ENCODE data around the gene ARPC2. TPM values are rescaled to one million over a fixed set of nuclear protein-coding genes. Genes with fewer than 3 reads are reported as not detected.

The ARPC2 gene
- total and polyA plus RNA-seq, 10 donors: 262 to 554 (median 374) TPM

DNA sequence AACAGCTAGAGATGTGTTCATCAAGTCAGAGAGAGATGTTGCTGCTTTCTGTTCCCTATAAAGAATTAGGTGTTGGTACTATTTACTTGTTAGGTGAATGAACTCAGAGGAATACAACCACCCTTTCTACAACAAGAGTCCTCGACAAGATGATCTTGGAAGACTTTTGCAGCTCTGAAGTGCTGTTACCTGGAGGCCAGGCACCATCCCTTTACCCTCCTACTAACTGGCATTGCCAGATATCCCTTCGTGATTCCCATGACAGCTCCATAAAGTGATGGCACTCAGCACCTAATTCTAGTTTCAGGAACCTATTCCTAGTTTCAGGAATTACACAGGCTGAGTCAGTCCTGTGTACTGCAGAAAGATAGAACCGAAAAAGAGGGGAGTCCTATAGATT lies 9.9 kb downstream of the ARPC2 start:
- peak overlapping the region in 3 of 8 donors; percentile 17 to 31 (median 29) for H3K27ac ChIP-seq
- no peak for DNase-seq
- H3K4me3 ChIP-seq: no peak overlapping the region
- peaks cover 41 to 100% (median 92%) of the 10 kb centered on the region in 6 donors for H3K4me1 ChIP-seq
- WGBS, 5 donors: 84 to 98% (median 87%) methylated on average over 3 of the region's 3 CpGs
- H3K9me3 ChIP-seq: no peaks in the 10 kb centered on the region
- H3K27me3 ChIP-seq (replicated peaks in 1 of 7): no peaks in the 10 kb centered on the region
- no peak for TF ChIP-seq POLR2A (IDR thresholded peaks at IDR 0.05)
- TF ChIP-seq, protein P1, sequence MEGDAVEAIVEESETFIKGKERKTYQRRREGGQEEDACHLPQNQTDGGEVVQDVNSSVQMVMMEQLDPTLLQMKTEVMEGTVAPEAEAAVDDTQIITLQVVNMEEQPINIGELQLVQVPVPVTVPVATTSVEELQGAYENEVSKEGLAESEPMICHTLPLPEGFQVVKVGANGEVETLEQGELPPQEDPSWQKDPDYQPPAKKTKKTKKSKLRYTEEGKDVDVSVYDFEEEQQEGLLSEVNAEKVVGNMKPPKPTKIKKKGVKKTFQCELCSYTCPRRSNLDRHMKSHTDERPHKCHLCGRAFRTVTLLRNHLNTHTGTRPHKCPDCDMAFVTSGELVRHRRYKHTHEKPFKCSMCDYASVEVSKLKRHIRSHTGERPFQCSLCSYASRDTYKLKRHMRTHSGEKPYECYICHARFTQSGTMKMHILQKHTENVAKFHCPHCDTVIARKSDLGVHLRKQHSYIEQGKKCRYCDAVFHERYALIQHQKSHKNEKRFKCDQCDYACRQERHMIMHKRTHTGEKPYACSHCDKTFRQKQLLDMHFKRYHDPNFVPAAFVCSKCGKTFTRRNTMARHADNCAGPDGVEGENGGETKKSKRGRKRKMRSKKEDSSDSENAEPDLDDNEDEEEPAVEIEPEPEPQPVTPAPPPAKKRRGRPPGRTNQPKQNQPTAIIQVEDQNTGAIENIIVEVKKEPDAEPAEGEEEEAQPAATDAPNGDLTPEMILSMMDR (IDR thresholded peaks at IDR 0.05 in 8 of 11, conservative IDR thresholded peaks at IDR 0.05 in 3 of 11): no peak
- no peak for TF ChIP-seq POLR2AphosphoS5 (IDR thresholded peaks at IDR 0.05)
- H3K36me3 ChIP-seq: peaks cover 0 to 97% (median 75%) of the 10 kb centered on the region in 6 donors
- intact Hi-C loops (cut with DNase I; ENCODE audit: low total_unique reads): no loop called here

DNA sequence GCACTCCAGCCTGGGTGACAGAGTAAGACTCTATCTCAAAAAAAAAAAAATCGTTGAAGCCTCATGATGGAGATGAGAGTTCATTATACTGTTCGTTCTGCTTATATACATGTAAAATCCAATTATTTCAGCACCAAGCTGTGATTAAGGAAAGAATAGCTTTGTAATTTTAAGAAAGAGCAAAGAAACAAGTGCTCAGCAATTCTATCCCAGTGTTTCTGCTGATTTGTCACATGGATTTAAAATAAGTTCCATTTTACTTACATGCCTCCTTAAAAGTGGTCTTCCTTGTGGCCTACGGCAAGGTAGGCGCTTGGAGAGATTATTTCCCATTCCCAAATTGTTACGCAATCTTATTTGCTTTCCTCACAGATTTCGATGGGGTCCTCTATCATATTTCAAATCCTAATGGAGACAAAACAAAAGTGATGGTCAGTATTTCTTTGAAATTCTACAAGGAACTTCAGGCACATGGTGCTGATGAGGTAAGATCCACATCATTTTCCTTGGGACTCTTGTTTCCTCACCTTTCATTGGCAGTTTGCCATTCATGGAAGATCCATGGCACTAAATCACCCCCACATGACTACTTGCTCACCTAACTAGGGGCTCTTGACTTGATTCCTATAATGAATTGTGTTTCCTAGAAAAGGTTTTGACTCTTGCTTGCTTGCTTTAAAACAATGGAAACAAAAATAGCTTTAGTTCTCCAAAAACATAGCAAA lies 11.5 kb downstream of the ARPC2 start:
- H3K27ac ChIP-seq: peak overlapping the region; percentile 22 to 85 (median 76)
- H3K9me3 ChIP-seq: no peaks in the 10 kb centered on the region
- peaks cover 24 to 99% (median 78%) of the 10 kb centered on the region in 6 donors for H3K4me1 ChIP-seq
- TF ChIP-seq POLR2A (IDR thresholded peaks at IDR 0.05): no peak
- TF ChIP-seq, protein P1 (IDR thresholded peaks at IDR 0.05 in 8 of 11, conservative IDR thresholded peaks at IDR 0.05 in 3 of 11): no peak
- no peak for TF ChIP-seq POLR2AphosphoS5 (IDR thresholded peaks at IDR 0.05)
- peaks cover 0 to 100% (median 88%) of the 10 kb centered on the region in 6 donors for H3K36me3 ChIP-seq
- intact Hi-C loops (cut with DNase I; ENCODE audit: low total_unique reads): no loop called here
- peak overlapping the region in 1 of 8 donors; percentile 12 for H3K4me3 ChIP-seq
- 81 to 85% (median 84%) methylated on average over 6 of the region's 6 CpGs for WGBS, 5 donors
- no peaks in the 10 kb centered on the region for H3K27me3 ChIP-seq (replicated peaks in 1 of 7)
- no peak for DNase-seq

DNA sequence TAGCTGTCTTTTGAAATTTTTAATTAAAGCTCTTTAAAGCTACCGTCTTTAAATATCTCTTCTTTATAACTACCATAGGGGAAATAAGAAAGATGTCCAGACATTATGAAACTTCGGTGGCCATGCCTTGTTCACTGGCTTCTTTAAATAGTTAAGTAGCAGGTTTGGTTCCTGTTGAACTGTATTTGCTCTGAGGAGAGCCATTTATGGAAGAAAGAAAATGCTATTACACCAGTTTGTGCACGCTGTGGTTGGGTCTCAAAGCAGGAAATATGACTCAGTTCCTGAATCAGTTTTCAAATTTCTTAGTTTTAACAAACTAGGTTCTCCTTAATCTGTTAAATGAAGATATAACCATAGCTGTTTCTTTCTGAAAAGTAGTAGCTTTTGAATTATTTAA lies 12.2 kb downstream of the ARPC2 start:
- H3K27ac ChIP-seq: peak overlapping the region; percentile 22 to 85 (median 76)

DNA sequence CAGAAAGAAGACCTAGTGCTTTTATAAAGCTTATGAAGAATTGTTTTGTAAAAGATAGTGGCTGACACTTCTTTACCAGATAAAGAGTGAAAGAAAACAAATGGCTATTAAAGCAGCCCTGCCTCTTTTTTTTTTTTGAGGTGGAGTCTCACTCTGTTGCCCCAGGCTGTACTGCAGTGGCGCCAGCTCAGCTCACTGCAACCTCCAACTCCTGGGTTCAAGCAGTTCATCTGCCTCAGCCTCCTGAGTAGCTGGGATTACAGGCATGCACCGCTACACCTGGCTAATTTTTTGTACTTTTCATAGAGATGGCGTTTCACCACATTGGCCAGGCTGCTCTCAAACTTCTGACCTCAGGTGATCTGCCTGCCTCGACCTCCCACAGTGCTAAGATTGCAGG lies 12.9 kb downstream of the ARPC2 start:
- Histone ChIP-seq H3K27ac (peak overlapping the region; percentile 29 to 85 (median 76)), H3K9me3 (no peaks in the 10 kb centered on the region), H3K4me3 (peak overlapping the region in 1 of 8 donors; percentile 12), H3K27me3 (replicated peaks in 1 of 7) (no peaks in the 10 kb centered on the region), H3K4me1 (peaks cover 22 to 87% (median 65%) of the 10 kb centered on the region in 6 donors), H3K36me3 (peaks cover 5 to 100% (median 91%) of the 10 kb centered on the region in 6 donors)
- TF ChIP-seq, protein P1 (IDR thresholded peaks at IDR 0.05 in 8 of 11, conservative IDR thresholded peaks at IDR 0.05 in 3 of 11): no peak
- peak in 1 of 3 donors; percentile 8 for TF ChIP-seq POLR2AphosphoS5 (IDR thresholded peaks at IDR 0.05)
- no peak for DNase-seq
- intact Hi-C loops (cut with DNase I; ENCODE audit: low total_unique reads): no loop called here
- WGBS, 5 donors: 67 to 79% (median 70%) methylated on average over 4 of the region's 4 CpGs

More for the DNA sequence above, 12.2 kb downstream of the ARPC2 start:
- 4 to 13% (median 6%) methylated on average over 3 of the region's 3 CpGs for WGBS, 5 donors
- H3K36me3 ChIP-seq: peaks cover 1 to 100% (median 91%) of the 10 kb centered on the region in 6 donors
- no peaks in the 10 kb centered on the region for H3K27me3 ChIP-seq (replicated peaks in 1 of 7)
- H3K4me1 ChIP-seq: peaks cover 22 to 93% (median 71%) of the 10 kb centered on the region in 6 donors
- no peak for DNase-seq
- H3K9me3 ChIP-seq: no peaks in the 10 kb centered on the region
- TF ChIP-seq, protein P1 (IDR thresholded peaks at IDR 0.05 in 8 of 11, conservative IDR thresholded peaks at IDR 0.05 in 3 of 11): no peak
- TF ChIP-seq POLR2A (IDR thresholded peaks at IDR 0.05): no peak
- TF ChIP-seq POLR2AphosphoS5 (IDR thresholded peaks at IDR 0.05): peak in 1 of 3 donors; percentile 39
- intact Hi-C loops (cut with DNase I; ENCODE audit: low total_unique reads): no loop called here
- peak overlapping the region in 1 of 8 donors; percentile 12 for H3K4me3 ChIP-seq
